Fibroblast of skin of left quadriceps (primary cell): Measurements from ENCODE around the gene TMEM92.
"Not testable (repeated sequence)": the region's sequence is repeated elsewhere in the genome, so short reads cannot be mapped to it uniquely, and the experiment has no call there.

Experiments used
- DNase-seq, 2 experiments: peaks; one replicate each; pipeline ENCODE4 v3.0.0-alpha.2; 2013; ENCODE audit warnings: low read depth in 2 of 2

TMEM92 gene

GRCh38 chr17:50301891-50302584, 27.8 kb downstream of the TMEM92 start:
- no peak for DNase-seq

- DNase-seq = no peak
These were observed 28.8 kb downstream of the TMEM92 start for GRCh38 chr17:50303051-50303450.

- DNase-seq = no peak
These were observed 29.3 kb downstream of the TMEM92 start for GRCh38 chr17:50303596-50303995.

GRCh38 chr17:50304781-50305404, 30.6 kb downstream of the TMEM92 start:
- DNase-seq = no peak

GRCh38 chr17:50307654-50308053, 33.4 kb downstream of the TMEM92 start:
- no peak for DNase-seq

- DNase-seq = no peak
These were observed 34.4 kb downstream of the TMEM92 start for GRCh38 chr17:50308666-50309065.

- no peak for DNase-seq
These were observed 36.3 kb downstream of the TMEM92 start for GRCh38 chr17:50310455-50311111.

GRCh38 chr17:50311112-50311460, 36.8 kb downstream of the TMEM92 start:
- DNase-seq = no peak

GRCh38 chr17:50311483-50311882, 37.2 kb downstream of the TMEM92 start:
- DNase-seq = no peak

GRCh38 chr17:50312308-50312707, 38.0 kb downstream of the TMEM92 start:
- no peak for DNase-seq

- no peak for DNase-seq
These were observed 40.3 kb downstream of the TMEM92 start for GRCh38 chr17:50314456-50315011.

GRCh38 chr17:50316016-50316587, 41.8 kb downstream of the TMEM92 start:
- DNase-seq = no peak

- DNase-seq = not testable (repeated sequence)
These were observed 42.4 kb downstream of the TMEM92 start for GRCh38 chr17:50316660-50317059.

GRCh38 chr17:50317121-50317520, 42.9 kb downstream of the TMEM92 start:
- no peak for DNase-seq

GRCh38 chr17:50318501-50319285, 44.4 kb downstream of the TMEM92 start:
- DNase-seq = no peak

- DNase-seq = no peak
These were observed 45.2 kb downstream of the TMEM92 start for GRCh38 chr17:50319306-50320004.

GRCh38 chr17:50322271-50322670, 48.0 kb downstream of the TMEM92 start:
- DNase-seq = no peak

GRCh38 chr17:50323060-50323459, 48.8 kb downstream of the TMEM92 start:
- no peak for DNase-seq

- no peak for DNase-seq
These were observed 51.6 kb downstream of the TMEM92 start for GRCh38 chr17:50325906-50326305.

- DNase-seq = no peak
These were observed 52.6 kb downstream of the TMEM92 start for GRCh38 chr17:50326831-50327364.
